ENCODE results near the gene CCDC15.

The CCDC15 gene

GRCh38 chr11:124953753-124954589, at the start of gene CCDC15:
CCDC15 (plus strand) TSS chr11:124954202; CDS start chr11:124954733, 531 bp downstream.
- TF ChIP-seq ZNF70 (CRISPR knock-in tag; IDR thresholded peaks at IDR 0.05) (no peak), TSHZ2 (CRISPR knock-in tag; IDR thresholded peaks at IDR 0.05) (0 out of 2 replicates have a peak, but pooled peaks have one; percentile 18), PPARA (CRISPR knock-in tag; IDR thresholded peaks at IDR 0.05; ENCODE audit: borderline replicate concordance) (0 out of 2 replicates have a peak, but pooled peaks have one; percentile 65), GLIS3 (CRISPR knock-in tag; IDR thresholded peaks at IDR 0.05) (0 out of 2 replicates have a peak, but pooled peaks have one; percentile 34)
- ATAC-seq = peak; percentile 99

- no peak for ATAC-seq
- TF ChIP-seq ESRRG (CRISPR knock-in tag; IDR thresholded peaks at IDR 0.05) (no peak), TCF4 (CRISPR knock-in tag; IDR thresholded peaks at IDR 0.05; ENCODE audit: borderline replicate concordance) (no peak), CSDC2 (CRISPR knock-in tag; IDR thresholded peaks at IDR 0.05) (no peak), ZNF70 (CRISPR knock-in tag; IDR thresholded peaks at IDR 0.05) (no peak), ZC3H10 (CRISPR knock-in tag; IDR thresholded peaks at IDR 0.05) (no peak), RARB (CRISPR knock-in tag; IDR thresholded peaks at IDR 0.05) (no peak), BACH2 (CRISPR knock-in tag; IDR thresholded peaks at IDR 0.05; ENCODE audit: borderline replicate concordance) (no peak), ZFP30 (CRISPR knock-in tag; IDR thresholded peaks at IDR 0.05) (no peak), SNAI2 (CRISPR knock-in tag; IDR thresholded peaks at IDR 0.05) (no peak), PPARA (CRISPR knock-in tag; IDR thresholded peaks at IDR 0.05; ENCODE audit: borderline replicate concordance) (no peak), ARNTL (CRISPR knock-in tag; IDR thresholded peaks at IDR 0.05; ENCODE audit: borderline replicate concordance, low read depth) (no peak), GLIS3 (CRISPR knock-in tag; IDR thresholded peaks at IDR 0.05) (no peak), TOX (CRISPR knock-in tag; IDR thresholded peaks at IDR 0.05; ENCODE audit: borderline replicate concordance) (no peak), CREB5 (CRISPR knock-in tag; IDR thresholded peaks at IDR 0.05; ENCODE audit: low read depth) (no peak), ISL1 (CRISPR knock-in tag; IDR thresholded peaks at IDR 0.05) (no peak), PATZ1 (CRISPR knock-in tag; IDR thresholded peaks at IDR 0.05; ENCODE audit: borderline replicate concordance) (no peak), ZNF565 (CRISPR knock-in tag; conservative IDR thresholded peaks at IDR 0.05; ENCODE audit: low read depth) (no peak)
- TF ChIP-seq, protein P1, sequence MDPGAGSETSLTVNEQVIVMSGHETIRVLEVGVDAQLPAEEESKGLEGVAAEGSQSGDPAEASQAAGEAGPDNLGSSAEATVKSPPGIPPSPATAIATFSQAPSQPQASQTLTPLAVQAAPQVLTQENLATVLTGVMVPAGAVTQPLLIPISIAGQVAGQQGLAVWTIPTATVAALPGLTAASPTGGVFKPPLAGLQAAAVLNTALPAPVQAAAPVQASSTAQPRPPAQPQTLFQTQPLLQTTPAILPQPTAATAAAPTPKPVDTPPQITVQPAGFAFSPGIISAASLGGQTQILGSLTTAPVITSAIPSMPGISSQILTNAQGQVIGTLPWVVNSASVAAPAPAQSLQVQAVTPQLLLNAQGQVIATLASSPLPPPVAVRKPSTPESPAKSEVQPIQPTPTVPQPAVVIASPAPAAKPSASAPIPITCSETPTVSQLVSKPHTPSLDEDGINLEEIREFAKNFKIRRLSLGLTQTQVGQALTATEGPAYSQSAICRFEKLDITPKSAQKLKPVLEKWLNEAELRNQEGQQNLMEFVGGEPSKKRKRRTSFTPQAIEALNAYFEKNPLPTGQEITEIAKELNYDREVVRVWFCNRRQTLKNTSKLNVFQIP (CRISPR knock-in tag; IDR thresholded peaks at IDR 0.05; ENCODE audit: borderline replicate concordance, low read depth) = no peak
These were observed 38.2 kb upstream of the CCDC15 start for GRCh38 chr11:124915541-124916369.

DNA sequence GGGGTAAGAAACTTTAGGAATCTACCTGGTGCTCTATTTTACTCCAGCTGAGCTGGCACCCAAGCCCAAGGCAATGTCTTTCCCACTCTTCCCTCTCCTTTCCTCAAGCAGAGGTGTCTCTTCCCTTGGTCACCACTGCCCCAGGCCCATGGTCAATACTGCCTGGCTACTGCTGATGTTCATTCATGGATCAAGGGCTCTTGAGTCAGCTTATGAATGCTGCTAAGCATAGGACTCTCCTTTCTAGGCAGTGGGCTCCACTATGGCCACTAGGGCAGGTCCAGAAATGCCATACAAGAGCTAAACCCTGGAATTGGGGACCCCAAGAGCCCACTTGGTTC, 37.7 kb upstream of the CCDC15 start:
- no peak for TF ChIP-seq BACH2 (CRISPR knock-in tag; IDR thresholded peaks at IDR 0.05; ENCODE audit: borderline replicate concordance)
- TF ChIP-seq OSR1 (CRISPR knock-in tag; IDR thresholded peaks at IDR 0.05) = no peak
- no peak for TF ChIP-seq ZNF70 (CRISPR knock-in tag; IDR thresholded peaks at IDR 0.05)
- no peak for TF ChIP-seq SNAI2 (CRISPR knock-in tag; IDR thresholded peaks at IDR 0.05)
- TF ChIP-seq, protein P1 (CRISPR knock-in tag; IDR thresholded peaks at IDR 0.05; ENCODE audit: borderline replicate concordance, low read depth) = no peak
- no peak for TF ChIP-seq PPARA (CRISPR knock-in tag; IDR thresholded peaks at IDR 0.05; ENCODE audit: borderline replicate concordance)

More for the DNA sequence above, 37.7 kb upstream of the CCDC15 start:
- no peak for ATAC-seq

All from SK-N-SH treated with all-trans-retinoic acid at 6 μM for 48 hours (cell line).